ENCODE measurements around the gene GRID1.
"Not testable (repeated sequence)": the region's sequence is repeated elsewhere in the genome, so short reads cannot be mapped to it uniquely, and the experiment has no call there.

GRID1 gene

DNA sequence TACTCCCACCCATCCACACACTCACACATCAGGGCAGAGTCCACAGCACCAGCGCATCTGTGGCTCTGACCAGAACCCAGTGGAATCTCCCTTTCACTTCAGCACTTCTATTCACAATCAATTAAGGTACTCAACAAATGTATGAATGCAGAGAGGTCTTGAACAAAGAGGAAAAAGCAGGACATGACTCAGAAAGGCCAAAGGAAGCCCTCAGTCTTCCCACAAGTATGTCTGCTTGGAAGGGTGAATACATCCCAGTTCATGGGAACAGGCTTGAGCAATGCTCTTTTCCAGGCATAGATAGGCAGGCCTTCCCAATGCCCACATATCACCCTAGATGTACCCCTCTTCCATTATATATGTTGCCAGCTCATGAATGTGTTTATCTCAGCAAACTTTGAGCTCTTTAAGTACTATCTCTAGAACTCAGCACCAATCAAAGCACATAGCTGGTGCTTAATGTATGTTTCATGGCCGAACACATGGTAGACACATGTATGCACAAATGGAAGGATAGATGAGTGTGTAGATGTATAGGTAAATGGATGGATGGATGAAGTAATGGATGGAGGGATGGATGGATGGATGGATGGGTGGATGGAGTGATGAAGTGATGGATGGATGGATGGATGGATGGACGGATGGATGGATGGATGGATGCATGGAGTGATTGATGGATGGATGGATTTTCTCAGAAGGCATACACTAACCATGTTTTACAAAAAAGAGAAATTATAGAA, 507.6 kb downstream of the GRID1 start:
- no peak for DNase-seq

DNA sequence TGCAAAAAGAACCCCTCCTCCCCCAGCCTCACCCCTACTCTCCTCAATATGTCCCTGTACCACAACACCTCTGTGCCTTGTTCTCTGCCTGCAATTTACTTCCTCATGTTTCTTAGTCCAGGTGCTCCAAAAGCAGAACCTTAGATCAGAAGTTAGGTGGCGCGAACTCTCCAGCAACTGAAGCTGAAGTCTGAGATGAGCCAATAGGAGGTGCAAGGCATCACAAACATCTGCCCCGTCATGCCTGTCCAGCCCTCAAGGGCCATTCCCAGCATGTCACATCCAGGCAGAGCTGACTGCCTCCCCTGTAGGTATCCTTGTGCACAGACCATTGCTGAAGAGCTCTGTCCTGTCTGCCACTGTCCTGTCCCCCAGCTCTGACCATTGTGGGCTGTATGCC, 508.8 kb downstream of the GRID1 start:
- no peak for DNase-seq

DNA sequence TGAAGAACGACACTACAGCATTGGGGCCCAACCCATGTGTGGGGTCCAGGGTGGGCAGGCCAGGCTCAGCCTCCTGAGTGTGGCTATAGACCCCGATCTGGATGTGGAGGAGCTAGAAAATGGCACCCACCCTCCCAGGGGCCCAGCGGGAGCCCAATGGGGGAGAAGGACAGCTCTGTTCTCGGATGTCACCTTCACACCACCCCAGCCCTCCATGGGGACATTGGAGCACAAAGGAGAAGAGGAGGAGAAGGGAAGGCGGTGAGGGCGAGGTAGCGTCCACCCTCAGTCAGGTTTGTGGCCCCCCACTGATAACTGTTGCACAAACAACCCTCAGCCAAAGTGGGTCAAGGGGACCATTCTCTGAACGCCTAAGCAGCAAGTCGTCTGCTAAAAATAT, 509.3 kb downstream of the GRID1 start:
- DNase-seq, result no peak

DNA sequence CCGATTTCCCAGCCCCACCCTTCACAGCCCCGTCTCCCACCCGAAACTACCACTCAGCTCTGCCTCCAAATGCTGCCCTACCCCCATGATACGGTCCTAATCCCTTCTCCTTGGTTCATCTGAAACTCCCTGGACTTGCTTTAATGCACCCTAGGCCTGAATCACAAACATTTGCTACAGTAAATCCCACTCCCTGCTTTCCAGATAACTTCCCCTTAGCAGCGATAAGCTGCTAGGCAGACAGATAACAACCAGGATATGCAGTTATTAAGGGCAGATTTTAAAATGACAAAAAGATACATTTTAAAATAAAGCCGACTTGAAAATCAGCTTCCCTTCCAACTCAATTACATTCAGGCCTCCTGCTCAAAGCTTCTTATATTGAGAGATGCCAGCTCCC, 514.7 kb downstream of the GRID1 start:
- no peak for DNase-seq

DNA sequence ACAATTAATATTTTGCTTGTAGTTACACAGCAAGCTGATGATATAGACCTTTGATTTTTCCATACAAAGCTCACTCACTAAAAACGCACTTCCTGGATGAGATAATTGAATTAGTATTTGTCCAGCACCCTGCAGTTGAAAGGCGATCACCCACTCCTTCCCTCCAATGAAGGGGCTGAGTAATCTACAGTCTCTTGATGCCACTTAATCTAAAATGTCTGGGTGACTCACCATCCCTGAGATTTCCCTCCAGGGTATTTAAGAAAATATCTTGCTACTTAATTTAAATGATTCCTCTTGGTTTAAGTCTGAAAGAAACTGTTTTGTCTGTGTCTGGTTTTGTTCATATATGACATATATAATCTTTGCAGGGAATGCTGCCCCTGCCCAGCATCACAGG, 515.3 kb downstream of the GRID1 start:
- peak; percentile 58 for DNase-seq

DNA sequence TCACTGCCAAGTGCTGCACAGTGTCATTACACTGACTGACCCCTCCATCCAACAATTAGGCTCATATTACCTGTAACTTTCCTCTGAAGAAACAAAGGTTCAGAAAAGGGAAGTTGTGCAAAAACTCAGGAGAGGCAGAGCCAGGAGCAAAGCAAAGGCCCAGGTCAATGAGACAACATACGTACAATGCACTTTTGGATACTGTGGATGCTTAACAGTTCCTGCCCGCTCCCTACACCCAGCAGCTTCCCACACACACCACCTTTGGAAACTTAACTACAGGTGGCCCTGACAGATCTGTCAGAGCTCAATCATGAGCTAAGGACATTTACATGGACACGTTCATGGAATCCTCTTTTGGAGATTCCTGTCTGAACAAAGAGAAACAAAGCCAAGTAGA, 515.9 kb downstream of the GRID1 start:
- DNase-seq, result no peak

DNA sequence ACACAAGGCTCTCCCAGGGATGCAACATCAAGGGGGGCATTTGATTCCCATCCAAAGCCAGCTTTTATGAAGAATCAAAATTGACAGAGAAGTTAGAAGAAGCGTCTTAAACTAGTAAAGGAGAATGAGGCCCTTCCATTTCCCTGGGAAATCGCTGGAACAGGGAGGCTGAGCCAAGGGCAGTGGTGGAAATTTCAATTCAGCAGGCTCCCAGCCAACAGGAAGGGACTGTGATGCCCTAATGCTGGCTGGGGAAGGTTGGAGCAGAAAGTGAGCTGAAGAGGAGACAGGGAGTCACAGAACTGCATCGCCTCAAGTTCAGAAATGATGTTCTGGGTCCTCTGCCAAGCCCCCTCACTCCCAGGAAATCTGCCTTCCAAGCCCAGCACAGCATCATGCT, 517.3 kb downstream of the GRID1 start:
- DNase-seq, result no peak

DNA sequence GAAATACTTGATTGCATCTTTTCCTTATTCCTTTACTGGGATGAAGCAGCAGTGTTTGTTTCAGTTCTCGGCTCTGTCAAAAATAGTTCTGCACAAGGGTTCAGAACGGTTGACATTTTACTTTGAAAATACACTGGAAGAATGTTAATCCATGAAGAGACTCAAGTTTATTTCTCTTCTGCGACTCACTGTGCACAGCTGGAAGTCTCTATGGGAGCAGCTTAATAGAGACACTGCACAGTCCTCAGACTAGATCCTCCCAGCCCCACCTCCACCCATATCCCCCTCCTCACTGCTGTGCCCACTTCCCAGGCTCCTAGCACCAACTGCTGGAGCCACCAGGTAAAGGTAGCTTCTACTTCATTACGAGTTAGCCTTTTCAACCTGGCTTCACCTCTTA, 517.8 kb downstream of the GRID1 start:
- DNase-seq, result no peak

DNA sequence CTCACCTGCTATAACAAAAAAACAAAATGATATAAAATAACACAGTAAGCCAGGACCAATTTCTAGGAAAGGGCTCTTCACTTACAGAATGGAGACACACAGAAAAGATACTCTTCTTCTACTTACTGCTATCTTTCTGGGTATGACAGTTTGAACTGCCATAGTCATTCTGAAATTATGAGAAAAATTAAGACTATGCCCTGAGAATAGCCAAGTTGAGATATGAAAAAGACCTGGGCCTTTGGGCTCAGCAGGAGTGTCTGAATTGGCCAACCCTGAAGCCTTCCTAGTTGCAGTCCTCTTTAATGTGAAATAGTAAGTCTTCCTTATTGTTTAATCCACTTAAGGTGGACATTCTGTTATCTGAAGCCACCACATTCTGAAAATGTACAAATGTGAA, 519.5 kb downstream of the GRID1 start:
- no peak for DNase-seq

DNA sequence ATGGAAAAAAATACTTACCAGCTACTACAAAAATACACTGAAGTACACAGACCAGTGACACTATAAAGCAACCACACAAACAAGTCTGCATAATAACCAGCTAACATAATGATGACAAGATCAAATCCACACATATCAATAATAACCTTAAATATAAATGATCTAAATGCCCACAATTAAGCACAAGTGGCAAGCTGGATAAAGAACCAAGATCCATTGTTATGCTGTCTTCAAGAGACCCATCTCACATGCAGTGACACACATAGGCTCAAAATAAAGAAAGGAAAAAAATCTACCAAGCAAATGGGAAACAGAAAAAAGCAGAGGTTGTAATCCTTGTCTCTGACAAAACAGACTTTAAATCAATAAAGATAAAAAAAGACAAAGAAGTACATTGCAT, 527.9 kb downstream of the GRID1 start:
- not testable (repeated sequence) for DNase-seq

DNA sequence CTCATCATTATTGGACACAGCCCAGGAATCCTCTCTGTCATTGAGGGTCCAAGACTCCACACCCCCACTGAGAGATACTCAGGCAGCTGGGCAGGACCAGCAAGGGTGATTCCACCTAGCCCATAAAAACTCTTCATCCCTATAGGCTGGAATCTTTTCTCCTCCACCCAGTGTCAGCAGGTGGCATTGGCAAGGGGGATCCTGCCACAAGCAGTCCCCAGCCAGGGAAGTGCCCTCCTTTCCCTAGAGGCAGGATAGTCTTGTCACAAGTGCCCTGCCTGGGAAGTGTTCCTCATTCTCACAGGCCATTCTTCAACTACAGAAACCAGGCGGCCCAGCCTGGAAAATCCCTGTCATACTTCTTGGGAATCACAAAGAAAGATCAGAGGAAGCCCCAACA, 533.6 kb downstream of the GRID1 start:
- no peak for DNase-seq

DNA sequence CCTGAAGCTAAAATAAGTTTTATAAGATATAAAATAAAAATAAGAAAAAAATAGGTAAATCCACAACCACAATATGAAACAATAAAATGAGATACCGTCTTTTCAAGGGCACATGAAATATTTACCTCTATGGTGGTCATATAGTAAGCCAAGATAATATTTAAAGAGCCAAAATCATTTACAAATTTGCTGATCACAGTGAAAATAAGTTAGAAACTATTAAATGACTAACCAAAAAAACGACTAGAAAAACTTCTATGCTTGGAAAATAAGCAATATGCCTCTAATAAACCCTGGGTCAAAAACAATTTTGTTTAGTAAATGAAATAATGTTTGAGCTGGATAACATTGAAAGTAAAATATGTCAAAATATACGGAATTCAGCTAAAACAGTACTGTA, 535.2 kb downstream of the GRID1 start:
- no peak for DNase-seq

DNA sequence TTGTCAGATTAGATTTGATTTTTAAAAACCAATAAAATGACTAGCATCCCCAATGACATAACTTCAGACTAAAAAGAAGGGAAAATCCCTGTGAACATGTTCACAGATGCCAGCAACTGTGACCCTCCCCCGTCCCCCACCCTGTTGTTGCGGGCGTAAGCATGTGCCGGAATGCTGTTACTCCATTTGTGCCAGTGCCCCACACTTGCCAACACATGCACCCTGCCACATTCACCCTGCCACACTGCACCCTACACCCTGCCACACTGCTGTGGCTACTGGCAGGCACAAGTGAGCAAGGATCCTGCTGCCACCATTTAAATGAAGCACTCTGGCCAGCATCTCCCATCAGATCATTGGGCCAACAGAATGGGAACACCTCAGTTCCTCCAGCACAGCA, 540.2 kb downstream of the GRID1 start:
- no peak for DNase-seq

DNA sequence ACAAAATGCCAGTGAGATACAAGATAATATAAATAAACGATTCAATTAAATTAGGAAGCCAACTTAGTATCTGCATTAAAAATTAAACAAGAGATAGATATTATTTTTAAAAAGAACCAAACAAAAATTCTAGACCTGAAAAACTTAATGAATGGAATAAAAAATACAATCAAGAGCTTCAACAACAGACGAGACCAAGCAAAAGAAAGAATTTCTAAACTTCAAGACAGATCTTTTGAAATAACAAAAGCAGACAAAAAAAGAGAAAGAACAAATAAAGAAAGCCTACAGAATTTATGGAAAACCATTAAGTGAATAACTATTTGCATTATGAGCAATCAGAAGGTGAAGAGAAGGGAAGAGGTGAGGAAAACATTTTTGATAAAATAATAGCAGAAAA, 555.2 kb downstream of the GRID1 start:
- DNase-seq, result no peak

DNA sequence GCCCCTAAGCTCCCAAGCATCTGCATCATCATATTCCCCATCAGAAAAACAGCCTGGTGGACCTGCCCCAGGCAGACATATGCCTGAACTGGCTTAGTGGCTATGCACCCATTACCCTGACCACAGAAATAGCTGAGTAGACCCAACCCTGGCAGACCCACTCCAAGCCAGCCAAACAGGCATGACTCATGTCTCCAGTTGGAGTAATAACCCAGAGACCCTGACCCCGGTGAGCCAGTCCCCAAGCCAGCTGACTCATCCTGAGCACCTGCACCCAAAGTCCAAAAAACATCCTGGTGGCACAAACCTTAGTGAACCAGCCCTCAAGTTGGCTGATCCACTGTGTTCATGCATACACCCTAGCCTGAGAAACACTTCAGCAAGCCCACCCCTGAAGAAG, 555.9 kb downstream of the GRID1 start:
- no peak for DNase-seq

DNA sequence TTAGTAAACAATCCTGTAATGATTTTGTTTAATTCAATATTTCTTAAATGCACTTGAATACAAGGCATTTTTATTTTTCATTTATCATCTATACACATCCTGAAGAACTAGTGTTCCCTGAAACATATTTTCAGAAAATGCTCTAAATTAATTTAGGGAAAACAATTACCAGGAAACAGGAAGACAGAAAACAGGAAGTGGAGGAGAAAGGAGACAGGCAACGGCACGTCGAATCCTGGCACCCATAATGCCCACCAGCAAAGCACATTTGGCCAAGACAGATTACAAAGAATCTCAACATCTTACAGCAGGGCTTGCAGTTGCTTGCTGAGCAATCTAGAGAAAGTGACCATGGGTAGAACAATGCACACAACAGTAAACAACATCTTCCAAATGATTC, 571.1 kb downstream of the GRID1 start:
- no peak for DNase-seq

DNA sequence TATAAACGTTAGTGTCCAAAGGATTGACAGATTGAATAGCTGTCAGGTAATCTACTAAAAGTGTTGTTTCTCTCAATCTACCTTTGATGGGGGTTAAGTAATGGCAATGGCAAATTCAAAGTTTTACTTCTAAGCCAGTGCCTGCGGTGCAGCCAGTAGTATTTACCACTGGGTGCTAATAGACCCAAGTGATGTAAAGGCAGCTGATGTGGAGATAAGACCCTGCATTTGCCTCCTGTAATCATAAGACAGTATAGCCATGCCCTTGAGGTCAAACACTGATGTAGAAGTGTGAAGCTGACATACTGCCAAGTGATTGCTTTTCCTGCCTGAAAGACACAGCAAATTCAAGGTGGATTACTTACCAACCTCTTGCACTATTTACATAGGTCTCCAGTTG, 572.0 kb downstream of the GRID1 start:
- no peak for DNase-seq

DNA sequence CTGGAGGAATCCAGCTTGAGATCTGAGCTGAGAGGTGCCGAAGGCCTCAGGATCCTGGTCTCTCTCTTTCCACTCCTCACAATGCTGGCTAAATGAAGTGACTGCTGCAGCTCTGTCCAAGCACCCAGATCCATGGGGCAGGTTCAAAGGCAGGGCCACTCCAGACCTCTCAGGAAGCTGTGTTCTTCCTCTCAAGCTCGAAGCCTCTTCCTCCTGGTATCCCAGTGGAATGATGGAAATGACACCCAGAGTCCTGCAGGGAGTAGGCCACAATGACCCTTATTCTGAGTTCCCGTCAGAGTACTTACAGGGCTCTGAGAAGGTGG, 574.1 kb downstream of the GRID1 start:
- DNase-seq, result no peak

DNA sequence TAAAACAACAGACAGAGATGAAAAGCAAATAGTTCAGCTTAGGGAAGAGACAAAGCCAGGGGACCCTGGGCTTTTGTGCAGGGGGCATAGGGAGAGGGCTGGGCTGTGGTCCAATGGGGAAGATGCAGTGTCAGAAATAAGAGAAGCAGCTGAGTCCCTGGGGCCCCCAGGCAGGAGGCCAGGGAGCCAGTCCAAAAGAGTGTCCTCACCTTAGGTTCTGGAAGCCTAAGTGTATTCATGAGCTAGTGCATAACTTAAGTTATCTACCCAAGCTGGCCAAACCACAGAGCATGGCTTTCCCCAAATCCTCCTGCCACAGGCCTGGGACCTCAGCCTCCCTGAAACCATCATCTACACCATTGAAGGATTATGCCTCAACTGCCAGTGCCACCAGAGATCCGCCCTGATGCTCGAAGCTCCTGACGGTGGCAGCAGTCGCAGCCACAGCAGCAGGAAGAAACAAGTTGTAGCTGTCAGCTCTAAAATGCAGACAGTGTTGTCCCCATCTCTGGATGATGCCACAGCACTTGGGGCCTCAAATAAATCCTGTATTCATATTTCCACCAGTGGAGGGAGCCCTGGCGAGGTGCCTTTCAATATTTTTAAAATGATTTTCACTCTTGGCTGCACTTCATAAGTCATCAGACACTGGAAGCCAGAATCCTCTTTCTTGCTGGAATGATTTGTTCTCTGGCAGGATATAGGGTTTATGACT, 574.6 kb downstream of the GRID1 start:
- DNase-seq, result no peak

DNA sequence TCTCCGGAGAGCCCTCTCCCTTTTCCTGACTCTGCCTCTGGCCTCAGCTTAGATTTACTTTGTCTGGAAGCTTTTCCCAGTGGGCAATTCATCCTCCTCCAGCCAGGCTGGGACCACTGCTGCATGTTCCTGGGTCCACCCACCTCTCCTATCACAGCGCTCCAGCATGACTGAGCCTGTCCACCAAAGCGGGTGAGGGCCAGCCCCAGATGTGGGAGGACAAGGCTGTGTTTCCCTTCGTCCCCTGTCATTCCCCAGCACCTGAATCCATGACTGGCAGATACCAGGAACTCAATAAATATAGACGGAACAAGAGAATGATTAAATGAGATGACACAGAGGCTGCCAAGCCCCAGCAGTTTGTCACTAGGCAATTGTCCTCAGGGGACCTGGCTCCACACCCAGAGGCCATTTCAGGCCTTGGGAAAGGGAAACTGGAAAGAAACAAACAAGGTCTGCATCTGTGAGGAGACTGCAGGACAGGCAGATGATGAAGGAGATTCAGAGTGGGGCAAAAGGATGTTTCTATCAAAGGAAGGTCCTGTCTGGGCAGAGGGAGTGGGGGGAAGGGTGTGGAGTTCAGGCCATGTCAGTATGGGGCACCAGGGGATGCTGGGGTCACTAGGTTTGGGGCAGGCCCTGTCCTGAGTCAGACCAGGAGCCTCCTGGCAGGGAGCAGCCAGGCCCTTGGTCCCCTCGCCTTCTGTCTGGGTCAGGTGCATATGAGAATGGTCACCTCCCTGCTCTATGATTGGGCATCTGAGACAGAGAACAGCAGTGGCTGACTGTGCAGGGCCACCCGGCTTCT, 576.4 kb downstream of the GRID1 start:
- DNase-seq, result no peak

DNA sequence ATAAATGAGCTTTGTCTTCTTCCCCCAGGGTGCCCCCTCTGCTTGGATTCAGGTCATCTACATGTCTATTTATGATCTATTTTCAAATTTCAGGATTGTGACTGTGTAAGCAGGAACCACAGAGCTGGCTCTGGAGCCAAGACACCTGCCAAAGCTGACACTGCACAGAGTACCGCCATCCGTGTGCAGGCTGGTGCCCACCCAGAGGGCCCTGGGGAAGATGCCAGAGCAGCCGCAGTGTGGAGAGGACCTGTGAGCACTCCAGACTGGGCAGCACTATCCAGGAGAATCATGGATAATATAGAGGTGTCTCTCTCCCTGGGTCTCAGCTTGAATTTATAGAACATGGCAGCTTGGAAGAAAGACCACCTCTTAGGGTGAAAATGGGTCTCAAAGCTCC, 577.5 kb downstream of the GRID1 start:
- no peak for DNase-seq

DNA sequence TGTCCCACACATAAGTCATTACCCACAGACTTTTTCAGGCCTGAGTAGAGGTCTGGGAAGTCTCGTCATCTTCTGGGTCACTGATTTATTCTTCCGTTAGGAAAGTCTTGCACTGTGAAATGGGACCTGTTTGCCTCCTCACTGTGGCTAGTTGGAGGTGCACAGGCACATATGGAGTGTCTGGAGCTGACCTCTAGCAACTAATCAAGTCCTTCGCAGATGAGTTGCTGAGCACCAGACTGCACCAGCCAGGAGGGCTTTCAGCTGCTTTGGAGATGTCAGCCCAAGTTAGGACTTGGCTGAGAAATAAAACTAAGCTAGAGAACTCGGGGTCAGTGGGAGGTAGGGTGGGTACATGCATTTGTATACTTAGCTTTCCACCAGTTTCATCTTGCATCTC, 578.0 kb downstream of the GRID1 start:
- no peak for DNase-seq

DNA sequence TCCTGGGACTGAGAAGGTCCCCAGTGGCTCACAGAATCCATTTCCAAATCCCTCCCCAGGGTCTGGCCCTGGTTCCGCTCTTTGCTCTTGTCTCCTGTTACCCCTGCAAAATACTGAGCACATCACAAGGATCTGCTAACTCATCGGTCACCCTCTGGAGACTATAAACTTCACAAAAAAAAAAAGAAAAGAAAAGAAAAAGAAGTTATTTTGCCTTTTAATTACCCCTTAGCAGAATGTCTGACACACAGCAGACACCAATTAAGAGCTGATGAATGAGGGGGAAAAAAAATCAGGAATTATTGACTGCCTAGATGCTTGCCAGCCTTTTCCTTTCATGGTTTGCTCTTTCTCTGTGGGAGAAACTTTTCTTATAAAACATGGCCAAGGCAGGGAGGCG, 578.7 kb downstream of the GRID1 start:
- no peak for DNase-seq

DNA sequence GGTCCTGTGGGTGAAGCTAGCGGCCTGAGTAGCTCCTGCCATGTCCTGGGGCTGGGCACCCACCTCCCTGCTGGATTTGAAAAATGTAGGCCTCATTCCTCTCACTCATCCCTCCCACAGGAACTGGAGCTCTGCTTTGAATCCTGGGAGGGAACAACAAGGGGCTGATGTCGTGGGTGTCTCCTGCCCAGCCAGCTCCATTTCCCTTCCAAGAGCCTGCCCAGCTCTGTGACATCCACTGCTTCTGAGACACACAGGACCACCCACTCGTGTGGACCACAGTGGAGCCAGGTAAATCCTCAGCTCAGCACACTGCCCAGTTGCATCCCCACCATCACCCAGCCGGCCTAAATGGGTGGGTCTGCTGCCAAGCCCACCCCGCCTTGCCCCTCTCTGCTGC, 579.2 kb downstream of the GRID1 start:
- no peak for DNase-seq

Data from fibroblast of skin of abdomen (primary cell).